MM.1S (cell line): ENCODE measurements around the gene DHX8.

Source experiments
- EZH2 ChIP-seq: fragments of 300-600 bp; sonication (generic); optimal IDR thresholded peaks from 2 replicates; pipeline ENCODE3; 2017; ENCODE audit warnings: low read depth, mild to moderate bottlenecking, antibody characterized with exemption, low read length, mixed read lengths
- EZH2phosphoT487 ChIP-seq: fragments of 300-600 bp; sonication (generic); IDR thresholded peaks from 2 replicates; pipeline ENCODE4 v1.6.1; 2018; ENCODE audit warnings: antibody characterized with exemption, low read length
- TF ChIP-seq, protein P1 (sequence below): fragments of 300-600 bp; sonication (generic); IDR thresholded peaks from 2 replicates; pipeline ENCODE4 v1.5.1; 2016; ENCODE audit warnings: antibody characterized with exemption, low read length, mixed read lengths

DNA sequence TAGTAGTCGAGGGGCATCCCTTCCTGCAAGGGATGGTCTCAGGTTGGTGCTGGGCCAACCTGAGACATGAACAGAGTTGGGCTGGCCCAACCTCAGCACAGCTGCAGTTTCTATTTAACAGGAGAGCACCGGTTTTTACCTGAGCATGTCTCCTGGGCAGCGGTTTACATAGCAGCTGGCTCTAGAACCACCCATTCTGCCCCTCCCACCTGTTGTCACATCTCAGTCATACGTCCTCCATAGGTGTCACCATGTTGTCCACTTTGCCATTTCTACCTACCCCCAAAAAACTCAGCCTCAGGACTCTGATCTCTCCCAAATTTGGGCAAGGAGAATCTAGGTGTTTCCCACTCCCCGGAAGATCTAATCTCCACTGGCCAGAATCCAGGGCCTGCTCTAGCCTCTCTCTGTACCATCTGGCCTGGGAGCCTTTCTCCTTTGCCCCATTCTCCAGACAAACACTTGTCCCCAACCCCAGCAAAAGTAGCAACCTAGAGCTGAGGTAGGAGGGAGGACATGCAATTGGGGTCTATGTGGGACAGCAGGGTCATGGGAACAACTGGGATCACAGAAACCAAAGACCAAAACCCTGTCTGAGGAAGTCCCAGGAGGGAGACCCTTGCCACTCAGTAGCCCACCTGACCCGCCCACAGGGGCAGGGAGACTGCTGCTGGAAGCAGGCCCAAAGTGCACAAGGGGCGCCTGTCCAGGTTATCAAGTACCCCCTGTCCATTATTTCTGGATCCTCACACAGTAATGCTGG is 43.3 kb downstream of the DHX8 start:
- TF ChIP-seq, protein P1, sequence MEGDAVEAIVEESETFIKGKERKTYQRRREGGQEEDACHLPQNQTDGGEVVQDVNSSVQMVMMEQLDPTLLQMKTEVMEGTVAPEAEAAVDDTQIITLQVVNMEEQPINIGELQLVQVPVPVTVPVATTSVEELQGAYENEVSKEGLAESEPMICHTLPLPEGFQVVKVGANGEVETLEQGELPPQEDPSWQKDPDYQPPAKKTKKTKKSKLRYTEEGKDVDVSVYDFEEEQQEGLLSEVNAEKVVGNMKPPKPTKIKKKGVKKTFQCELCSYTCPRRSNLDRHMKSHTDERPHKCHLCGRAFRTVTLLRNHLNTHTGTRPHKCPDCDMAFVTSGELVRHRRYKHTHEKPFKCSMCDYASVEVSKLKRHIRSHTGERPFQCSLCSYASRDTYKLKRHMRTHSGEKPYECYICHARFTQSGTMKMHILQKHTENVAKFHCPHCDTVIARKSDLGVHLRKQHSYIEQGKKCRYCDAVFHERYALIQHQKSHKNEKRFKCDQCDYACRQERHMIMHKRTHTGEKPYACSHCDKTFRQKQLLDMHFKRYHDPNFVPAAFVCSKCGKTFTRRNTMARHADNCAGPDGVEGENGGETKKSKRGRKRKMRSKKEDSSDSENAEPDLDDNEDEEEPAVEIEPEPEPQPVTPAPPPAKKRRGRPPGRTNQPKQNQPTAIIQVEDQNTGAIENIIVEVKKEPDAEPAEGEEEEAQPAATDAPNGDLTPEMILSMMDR, result no peak
- no peak for TF ChIP-seq EZH2
- TF ChIP-seq EZH2phosphoT487, result no peak
